RPMI8226 (cell line): ENCODE data around the gene RAB33B.
"Not testable (repeated sequence)": the region's sequence is repeated elsewhere in the genome, so short reads cannot be mapped to it uniquely, and the experiment has no call there.

Experiments used
- DNase-seq: peaks from one replicate; pipeline ENCODE4 v3.0.0-alpha.2; 2015

The RAB33B gene

DNA sequence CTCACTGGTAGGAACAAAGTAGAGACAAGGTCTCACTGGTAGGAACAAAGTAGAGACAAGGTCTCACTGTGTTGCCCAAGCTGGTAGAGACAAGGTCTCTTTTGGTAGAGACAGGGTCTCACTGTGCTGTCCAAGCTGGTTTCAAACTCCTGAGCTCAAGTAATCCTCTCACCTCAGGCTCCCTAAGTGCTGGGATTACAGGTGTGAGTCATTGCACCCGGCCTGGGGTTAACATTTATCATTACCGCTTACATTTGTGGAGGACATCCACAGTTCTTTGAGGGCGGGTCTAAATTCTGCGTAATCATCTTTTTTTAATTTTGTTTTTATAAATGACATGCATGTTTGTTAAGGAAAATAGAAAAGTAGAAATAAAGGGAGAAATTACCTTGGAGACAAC lies 12.0 kb downstream of the RAB33B start:
- DNase-seq, result no peak

DNA sequence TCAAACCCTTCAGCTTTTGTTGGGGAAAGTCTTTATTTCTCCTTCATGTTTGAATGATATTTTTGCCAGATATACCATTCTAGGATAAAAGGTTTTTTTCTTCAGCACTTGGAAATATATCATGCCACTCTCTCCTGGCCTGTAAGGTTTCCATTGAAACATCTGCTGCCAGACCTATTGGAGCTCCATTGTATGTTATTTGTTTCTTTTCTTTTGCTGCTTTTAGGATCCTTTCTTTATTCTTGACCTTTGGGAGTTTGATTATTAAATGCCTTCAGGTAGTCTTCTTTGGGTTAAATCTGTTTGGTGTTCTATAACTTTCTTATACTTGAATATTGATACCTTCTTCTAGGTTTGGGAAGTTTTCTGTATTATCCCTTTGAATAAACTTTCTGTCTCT lies 14.8 kb downstream of the RAB33B start:
- not testable (repeated sequence) for DNase-seq

DNA sequence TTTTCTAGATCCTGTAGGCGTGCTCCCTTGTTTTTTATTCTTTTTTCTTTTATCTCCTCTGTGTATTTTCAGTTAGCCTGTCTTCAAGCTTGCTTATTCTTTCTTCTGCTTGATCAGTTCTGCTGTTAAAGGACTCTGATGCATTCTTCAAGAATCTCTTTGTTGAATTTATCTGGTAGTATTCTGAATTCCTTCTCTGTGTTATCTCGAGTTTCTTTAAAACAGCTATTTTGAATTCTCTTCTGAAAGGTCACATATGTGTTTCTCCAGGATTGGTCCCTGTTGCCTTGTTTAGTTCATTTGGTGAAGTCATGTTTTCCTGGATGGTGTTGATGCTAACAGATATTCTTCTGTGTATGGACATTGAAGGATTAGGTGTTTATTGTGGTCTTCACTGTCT lies 15.3 kb downstream of the RAB33B start:
- no peak for DNase-seq

DNA sequence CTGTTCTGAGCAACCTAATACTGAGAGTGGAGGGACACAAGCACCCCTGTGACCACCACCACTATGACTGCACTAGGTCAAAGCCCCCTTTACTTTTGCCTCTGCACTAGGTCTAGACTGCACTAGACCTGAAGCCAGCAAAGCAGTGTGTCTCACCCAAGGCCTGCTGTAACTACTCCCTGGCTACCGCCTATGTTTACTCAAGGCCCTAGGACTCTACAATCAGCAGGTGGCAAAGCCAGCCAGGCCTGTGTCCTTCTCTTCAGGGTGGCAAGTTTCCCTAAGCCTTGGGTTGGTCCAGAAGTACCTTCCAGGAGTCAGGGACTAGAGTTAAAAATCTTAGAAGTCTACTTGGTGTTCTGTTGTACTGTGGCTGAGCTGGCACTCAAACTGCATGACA lies 15.9 kb downstream of the RAB33B start:
- DNase-seq, result no peak

DNA sequence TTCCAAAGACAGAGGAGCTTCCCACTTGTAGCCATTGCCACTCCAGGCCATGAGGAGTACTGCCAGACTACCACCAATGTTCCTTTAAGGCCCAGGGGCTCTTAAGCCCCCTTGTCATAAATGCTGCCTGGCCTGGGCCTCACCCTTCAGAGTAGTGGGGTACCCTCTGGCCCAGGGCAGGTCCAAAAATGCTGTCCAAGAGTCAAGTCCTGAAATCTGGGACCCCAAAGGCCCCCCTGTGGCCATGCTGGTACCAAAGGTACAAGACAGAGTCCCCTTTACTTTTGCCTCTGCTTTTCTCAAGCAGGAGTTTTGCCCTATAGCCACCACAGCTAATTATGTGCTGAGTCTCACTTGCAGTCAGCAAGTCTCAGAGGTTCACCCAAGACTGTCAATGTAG lies 16.4 kb downstream of the RAB33B start:
- DNase-seq, result no peak

DNA sequence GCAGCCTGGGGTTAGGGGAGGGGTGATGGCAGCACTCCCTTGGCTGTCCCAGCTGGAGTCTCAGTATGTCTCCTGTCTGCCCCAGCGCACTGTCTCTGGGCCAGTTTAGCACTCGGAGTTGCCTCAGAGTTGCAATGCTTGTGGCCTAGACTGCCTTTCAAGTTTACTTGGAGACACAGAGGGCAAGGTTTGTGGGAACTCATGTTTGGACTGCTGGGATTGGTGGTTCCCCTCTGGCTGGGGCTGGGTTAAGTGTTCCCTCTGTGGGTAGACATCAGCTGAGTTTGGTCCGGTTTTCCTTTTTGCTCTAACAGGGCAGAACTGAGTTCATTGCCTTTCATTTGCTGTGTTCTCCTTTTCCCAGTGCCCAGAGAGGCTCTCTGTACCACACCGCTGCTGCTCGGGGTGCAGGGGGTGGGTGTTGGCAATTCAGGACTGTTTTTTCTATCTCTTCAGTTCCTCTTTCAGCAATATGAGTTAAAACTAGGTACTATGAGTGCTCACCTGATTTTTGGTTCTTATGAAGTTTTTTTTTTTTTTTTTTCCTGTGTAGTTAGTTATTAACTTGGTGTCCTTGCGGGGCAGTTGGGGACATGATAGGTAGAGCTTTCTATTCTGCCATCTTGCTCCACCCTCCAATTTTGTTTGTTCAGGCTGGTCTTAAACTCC lies 17.2 kb downstream of the RAB33B start:
- no peak for DNase-seq

DNA sequence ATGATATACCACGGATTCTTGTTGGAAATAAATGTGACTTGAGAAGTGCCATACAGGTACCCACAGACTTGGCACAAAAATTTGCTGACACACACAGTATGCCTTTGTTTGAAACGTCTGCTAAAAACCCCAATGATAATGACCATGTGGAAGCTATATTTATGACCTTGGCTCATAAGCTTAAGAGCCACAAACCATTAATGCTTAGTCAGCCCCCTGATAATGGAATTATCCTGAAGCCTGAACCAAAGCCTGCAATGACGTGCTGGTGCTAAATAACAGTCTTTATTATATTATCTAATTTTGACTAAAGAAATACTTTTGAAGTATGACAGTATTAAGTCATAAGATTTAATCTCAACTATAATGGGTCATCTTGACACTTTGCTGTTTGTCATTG lies 18.9 kb downstream of the RAB33B start:
- DNase-seq, result peak; percentile 33

DNA sequence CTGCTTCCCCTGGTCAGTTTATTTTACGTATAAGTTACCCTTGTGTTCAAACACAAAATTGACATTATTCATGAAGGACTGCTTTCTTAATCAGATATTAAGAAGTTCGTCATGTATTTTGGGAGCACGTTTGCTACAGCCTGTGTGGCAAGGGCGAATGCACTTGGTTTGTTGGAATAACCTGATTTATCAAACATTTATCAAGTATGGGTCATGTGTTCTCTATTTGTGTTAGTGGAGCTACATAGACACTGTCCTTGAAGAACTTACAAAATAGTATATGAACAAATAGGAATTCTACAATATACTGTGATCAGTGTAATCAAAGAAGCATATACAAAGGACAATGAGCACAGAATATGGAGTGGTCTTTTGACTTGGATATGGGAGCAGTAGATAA lies 22.4 kb downstream of the RAB33B start:
- no peak for DNase-seq

DNA sequence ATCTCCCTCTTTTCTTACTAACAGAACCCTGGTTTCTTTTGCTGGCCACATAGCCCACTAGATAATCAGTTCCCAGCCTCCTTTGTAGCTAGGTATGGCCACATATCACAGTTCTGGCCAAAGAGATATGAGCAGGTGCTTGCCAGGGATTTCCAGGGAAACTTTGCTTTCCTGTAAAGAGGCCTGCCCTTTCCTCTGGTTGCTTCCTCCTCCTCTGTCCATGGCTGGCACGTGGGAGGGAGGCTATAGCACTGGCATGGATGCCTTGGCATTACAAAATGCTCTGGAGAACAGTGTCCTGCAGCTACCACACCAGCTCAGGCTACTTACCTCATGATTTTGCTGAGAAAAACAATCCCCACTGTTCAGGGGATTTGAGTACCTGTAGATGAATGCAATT lies 27.5 kb downstream of the RAB33B start:
- DNase-seq, result no peak

DNA sequence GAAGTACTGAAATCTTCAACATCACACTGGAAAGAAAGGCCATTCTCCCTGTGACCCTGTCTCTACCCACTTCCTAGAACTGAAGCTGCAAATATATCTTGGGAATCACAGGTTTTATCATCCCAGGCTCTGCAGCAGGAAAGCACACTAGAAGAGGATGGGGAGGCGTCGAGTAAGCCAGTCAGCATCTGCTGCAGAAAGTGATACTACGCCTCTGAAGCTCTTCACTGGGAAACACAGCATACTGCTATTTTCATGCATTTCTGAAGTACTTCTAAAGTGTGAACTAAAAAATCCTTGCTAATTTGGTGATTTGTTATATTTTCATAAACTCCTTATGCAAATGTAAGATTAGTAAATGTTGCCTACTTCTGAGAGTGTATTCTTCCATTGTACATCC lies 29.1 kb downstream of the RAB33B start:
- no peak for DNase-seq

DNA sequence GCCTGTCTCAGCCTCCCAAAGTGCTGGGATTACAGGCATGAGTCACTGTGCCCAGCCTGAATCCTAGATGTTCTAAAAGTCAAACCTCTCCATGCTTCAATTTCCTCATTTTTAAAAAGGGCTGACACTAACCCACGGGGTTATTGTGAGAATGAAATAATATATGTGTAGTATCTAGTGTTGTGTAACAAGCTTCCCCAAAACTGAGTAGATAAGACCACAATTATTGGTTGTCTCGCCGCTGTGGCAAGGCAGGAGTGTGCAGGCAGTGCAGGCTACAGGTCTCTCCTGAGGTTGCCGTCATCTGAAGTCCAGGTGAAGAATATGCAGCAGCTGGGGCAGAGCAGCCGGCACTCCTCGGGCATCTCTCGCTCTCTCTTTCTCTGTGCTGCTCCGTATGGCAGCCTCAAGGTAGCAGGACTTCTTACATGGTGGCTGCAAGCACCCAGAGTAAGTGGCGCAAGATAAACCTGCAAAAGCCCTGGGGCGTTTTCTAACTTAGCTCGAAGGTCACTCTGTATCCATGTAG lies 30.9 kb downstream of the RAB33B start:
- DNase-seq, result no peak

DNA sequence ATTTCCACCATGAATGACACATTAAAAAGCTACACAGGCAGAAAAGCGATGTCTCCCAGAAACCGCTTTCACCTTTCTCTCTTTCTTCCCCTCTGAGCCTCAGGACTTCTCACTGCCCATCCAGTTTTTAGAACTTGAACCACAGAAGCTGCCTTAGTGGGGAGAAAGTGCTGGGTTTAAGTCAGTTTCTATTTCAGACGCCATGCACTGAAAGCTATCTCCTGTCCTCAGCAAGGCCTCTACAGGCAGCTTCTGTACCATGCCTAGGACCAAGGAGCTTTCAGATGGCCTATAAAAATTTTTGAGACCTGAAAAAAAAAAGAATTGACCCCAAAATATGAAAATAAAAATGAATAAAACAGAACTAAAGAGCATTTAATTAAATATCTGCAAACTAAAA lies 34.5 kb downstream of the RAB33B start:
- DNase-seq, result no peak

DNA sequence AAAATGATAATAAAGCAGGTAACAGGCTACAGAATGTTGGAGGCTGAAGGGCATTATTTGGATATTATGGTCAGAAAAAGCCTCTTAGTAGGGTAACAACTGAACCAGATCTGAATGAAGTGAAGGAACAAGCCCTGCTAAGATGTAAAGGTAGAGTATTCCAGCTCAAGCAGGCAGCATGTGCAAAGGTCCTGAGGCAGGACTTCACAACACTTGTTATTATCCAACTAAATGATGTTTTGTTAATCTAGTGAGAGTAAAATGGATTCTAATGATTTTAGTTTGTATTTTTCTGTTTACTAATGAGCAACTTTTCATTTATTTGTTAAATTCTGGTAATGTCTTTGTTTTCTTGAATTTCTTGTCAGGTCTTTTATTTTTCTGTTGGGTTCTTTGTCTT lies 35.7 kb downstream of the RAB33B start:
- DNase-seq, result no peak

DNA sequence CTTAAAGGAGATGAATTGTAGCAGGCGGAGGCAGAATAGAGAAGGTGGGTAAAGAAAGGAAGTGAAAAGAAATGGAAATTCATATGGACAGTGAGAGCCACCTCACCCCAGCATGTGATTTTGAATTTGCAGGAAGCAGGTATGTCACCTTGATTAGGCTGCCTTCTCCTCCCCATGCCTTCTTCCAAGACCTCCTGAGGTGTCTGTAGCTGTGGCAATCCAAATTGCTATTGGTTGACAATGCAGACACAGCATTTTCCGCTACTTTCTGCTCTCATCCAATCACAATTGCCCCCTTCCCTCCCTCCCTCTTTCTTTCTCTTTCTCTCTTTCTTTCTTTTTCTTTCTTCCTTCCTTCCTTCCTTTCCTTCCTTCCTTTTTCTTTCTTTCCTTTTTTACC lies 38.5 kb downstream of the RAB33B start:
- no peak for DNase-seq

DNA sequence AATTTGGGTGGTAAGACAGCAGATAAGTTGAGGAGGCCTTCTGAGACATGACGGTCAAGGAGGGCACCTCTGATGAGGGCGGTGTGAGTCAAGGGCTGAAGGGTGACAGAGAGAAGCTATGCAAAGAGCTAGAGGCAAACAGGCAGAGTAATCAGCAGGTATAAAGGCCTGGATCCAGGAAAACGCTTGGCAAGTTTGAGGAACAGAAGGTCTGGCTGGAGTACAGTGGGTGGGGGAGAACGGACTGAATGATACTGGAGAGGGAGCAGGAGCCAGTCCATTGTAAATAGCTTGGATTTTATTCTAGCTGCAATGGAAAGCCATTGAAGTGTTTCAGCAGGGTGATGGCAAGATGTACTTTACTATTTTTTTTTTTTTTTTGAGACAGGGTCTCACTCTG lies 39.3 kb downstream of the RAB33B start:
- DNase-seq, result no peak

DNA sequence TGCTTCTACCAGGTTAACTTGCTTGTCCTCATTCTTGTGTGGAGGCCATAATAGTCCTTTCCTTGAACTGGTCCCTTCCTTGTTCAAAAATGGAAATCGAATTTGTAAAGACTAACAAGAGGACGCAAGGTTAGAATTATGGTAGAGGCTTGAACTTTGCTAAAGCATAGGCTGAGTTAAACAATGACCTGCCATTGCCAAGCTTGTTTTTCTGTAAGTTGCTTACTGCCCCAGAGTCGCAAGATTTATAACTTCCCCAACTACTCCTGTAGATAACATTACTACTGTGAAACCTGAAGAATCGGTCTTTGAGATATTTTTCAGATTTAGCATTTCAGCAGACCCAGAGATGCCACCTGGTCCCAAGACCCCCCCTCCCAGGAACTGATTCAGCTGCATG lies 45.3 kb downstream of the RAB33B start:
- no peak for DNase-seq

DNA sequence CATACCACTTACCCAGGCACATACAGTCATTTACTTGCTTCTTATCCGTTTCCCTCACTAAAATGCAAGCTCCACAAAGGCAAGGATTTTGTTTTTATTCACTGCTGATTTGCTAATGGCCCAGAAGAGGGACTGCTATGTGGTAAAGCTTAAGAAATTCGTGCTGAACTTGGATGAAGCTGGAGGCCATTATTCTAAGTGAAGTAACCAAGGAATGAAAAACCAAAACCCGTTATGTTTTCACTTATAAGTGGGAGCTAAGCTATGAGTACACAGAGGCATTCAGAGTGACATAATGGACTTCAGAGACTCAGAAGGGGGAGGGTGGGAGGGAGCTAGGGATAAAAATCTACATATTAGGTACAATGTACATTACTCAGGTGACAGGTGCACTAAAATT lies 47.2 kb downstream of the RAB33B start:
- no peak for DNase-seq

DNA sequence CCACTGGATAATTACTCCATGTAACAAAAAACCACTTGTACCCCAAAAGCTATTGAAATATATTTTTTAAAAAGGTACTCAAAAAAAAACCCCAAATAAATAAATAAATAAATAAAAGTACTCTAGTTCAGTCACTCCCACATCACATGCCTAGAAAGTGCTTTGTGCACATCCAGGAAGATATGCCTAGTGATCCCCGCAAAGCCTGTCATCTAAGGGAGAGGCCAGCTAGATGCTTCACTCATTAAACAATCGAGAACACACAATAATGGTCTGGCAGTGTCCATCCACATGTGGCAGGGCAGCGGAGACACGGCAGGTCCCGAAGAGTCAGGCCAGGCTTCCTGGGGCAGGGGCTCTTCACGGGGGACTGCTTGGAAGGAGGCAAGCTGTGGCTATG lies 47.6 kb downstream of the RAB33B start:
- DNase-seq, result no peak

DNA sequence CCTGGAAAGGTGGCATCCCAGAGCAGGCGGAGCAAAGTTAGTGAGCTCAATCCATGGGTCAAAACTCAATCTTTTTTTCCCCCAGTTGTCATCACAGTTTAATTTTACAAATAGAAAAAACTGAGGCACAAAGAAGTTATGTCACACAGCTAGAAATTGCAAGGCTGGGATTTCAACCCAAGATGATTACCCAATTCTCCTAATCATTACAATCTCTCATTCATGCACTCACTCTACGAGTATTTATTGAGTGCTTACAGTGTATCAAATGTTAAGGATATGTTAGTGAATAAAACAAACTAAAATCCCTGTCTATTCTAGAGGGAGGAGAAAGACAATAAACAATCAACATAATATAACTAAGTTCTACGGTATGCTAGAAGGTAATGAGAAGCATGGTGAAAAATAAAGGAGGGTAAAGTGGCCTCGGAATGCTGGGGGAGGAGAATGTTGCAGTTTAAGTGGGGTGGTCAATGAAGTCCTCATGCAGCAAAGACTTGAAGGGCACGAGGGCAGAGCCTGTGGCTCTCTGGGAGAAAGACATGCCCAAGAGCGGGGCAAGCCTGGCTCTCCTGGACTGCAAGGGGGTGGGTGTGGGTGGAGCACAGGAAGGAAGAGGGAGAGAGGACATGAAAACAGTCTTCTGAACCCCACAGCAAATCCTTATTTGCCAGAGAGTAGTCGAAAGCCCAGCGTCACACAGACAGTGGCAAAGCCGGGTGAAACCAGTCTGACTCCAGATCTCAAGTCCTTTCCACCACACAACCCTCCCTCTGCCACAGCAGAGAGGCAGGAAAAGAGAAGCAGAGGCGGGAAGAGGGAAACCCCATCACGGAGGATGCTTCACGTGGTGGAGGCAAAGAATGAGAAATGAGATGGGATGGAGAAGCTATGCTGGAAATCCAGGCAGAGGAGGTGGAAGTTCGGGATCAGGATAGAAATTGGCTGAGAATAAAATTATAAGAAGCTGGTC lies 48.3 kb downstream of the RAB33B start:
- DNase-seq, result no peak

DNA sequence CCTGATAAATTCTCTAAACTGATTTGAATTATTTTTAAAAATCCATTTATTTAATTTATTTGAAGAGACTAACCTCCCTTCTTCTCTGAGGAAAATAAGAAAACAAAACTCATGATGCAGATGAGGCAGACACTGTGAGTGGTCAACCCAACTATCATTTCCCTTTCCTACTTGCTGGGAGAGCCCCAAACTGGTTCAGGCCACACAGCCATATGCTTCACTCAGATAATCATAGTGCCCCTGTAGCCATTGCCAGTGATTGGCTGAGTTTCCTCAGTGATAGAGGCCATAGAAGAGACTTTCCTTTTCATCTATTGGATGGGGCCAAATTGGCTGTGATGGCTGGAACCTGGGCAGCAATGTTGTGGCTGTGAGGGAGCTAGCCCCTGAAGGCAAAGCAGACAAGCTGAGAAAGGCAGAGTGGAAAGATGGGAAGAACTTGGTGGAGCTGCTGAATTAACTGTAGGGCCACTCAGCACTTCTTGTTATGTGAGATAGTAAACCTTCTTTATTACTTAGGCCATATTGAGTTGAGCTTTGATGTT lies 49.8 kb downstream of the RAB33B start:
- DNase-seq, result no peak

DNA sequence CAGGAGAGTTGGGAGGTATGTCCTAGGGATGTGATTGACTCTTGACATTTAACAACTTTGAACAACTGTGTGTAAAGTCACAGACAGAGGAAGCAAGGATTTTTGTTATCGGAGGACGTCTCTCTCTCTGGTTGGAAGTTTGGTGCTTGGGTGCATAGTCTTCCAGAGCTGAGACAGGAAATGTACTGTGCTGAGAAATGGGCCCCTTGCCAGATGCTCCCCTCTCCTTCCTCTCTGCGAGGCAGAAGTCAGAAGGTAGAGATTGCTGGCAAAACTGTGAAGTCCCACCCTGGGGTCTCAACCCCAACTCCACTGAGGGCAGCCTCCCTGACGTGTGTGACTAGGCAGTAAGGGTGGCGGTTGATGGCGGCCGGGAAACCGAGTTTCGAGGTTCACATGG lies 52.9 kb downstream of the RAB33B start:
- DNase-seq, result no peak

DNA sequence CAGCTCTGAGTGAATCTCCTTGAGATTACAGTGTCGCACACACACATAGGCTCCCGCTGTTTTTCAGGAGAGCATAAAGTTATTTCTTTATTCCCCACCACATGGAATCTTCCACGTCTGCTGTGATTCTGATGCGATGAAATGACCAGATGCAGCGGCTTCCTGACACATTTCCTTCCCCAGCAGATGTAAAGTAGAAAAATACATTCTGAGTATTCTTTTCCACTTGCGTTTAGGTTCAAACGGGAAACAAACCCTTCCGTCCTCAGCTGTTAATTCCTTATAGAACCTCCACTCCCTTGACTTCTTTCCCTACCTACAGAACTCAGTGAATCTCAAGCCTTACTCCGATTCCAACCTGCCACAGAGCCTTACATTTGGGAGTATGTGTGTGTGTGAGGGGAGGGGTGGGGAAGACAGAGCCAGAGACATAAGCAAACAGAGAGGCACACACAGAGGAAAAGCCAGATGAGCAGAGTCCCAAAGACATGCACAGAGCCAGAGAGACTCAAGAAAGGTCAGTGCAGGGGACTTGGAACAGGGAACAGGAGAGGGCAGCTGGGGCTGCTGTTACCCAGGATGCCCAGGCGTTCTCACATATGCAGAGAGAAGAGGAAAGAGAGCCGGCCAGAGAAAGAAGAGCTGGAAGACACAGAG lies 54.8 kb downstream of the RAB33B start:
- no peak for DNase-seq

DNA sequence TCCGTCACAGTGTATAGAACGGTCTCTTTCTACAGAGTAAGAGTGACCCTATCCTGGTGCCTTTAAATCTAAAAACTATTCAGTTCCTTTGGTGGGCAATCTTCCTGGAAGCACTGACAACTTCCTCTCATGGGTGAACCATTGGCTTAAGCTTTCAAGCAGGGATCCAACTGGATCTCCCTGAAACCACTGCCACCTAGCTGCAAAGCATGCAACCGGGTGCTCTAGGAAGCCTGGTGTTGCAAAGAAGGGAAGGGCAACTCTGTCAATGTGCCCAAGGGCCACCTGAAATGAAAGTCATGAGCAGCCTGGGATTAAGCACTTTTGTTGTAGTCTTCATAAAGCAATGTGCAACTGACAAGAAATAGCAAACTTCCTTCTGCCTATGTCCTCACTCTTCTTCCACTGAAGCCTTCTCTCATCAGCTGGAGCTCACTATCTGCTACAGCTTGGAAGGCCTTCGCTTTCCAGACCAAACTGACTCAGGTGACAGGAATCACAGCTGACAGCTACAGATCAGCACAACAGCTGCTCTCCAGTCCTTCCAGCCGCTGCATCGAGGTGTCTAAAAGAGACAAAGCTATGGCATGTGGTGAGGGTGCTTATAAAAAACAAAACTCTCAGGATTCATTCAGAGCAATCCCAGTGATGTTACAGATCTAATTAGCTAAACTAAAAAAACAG lies 55.9 kb downstream of the RAB33B start:
- DNase-seq, result no peak
